Natural killer cell (primary cell): Measurements from ENCODE around the gene AREL1. TPM values are rescaled to one million over a fixed set of nuclear protein-coding genes. Genes with fewer than 3 reads are reported as not detected.

Experiments
- ATAC-seq, 3 donors: fragments of 150-1000 bp in 2 of 3; fragments of 200-7000 bp in 1 of 3; cut with Tn5 transposase; 1 replicate in 1 of 3; 2 replicates in 2 of 3; pipeline ENCODE4 v1.10.0; 2021; ENCODE audit warnings: mild to moderate bottlenecking in 2 of 3, moderate library complexity in 2 of 3
- DNase-seq, 2 donors: peaks; one replicate each; pipeline versions ENCODE4 v3.0.0 to v3.0.0-alpha.2; 2013 to 2021; ENCODE audit warnings: mixed read lengths in 1 of 2
- H3K27ac ChIP-seq: one replicate; pipeline ENCODE4 v1.5.1; 2013; ENCODE audit warnings: mild to moderate bottlenecking, low read length
- H3K27me3 ChIP-seq: one replicate; pipeline ENCODE4 v1.6.1; 2013; ENCODE audit warnings: low read length; ENCODE audit not compliant: control insufficient read depth, insufficient read depth
- H3K36me3 ChIP-seq: one replicate; pipeline ENCODE4 v1.6.1; 2013; ENCODE audit warnings: low read length; ENCODE audit not compliant: control insufficient read depth, insufficient read depth
- H3K4me1 ChIP-seq: one replicate; pipeline ENCODE4 v1.6.1; 2013; ENCODE audit warnings: low read length; ENCODE audit not compliant: control insufficient read depth, insufficient read depth
- H3K4me3 ChIP-seq: one replicate; pipeline ENCODE4 v1.5.1; 2013; ENCODE audit warnings: low read length
- H3K9me3 ChIP-seq: one replicate; pipeline ENCODE4 v1.6.1; 2013; ENCODE audit warnings: low read length; ENCODE audit not compliant: control insufficient read depth, insufficient read depth
- H3K27ac Mint-ChIP-seq, 2 donors: one replicate each; pipeline ENCODE4 v1.8.0; 2022; ENCODE audit warnings: mild to moderate bottlenecking in 2 of 2, mixed read lengths in 2 of 2, moderate library complexity in 1 of 2
- H3K27me3 Mint-ChIP-seq, 2 donors: one replicate each; pipeline ENCODE4 v1.8.0; 2022; ENCODE audit warnings: low read depth in 2 of 2, mixed read lengths in 2 of 2
- H3K36me3 Mint-ChIP-seq: one replicate; pipeline ENCODE4 v1.8.0; 2022; ENCODE audit warnings: mixed read lengths
- H3K4me1 Mint-ChIP-seq, 2 donors: one replicate each; pipeline ENCODE4 v1.8.0; 2022; ENCODE audit warnings: mixed read lengths in 2 of 2
- H3K4me3 Mint-ChIP-seq: one replicate; pipeline ENCODE4 v1.8.0; 2022; ENCODE audit warnings: mild to moderate bottlenecking, moderate library complexity, mixed read lengths
- H3K9me3 Mint-ChIP-seq, 2 donors: one replicate each; pipeline ENCODE4 v1.8.0; 2022; ENCODE audit warnings: mixed read lengths in 2 of 2
- CTCF ChIP-seq: fragments of 200-600 bp; IDR thresholded peaks from one replicate; pipeline ENCODE4 v1.8.0; 2022; ENCODE audit warnings: antibody characterized with exemption
- WGBS: methylation state at CpG from one replicate; pipeline ENCODE4 v1.1.7; 2013; ENCODE audit warnings: missing lambda C conversion rate; ENCODE audit not compliant: insufficient coverage; 5-methylcytosine and 5-hydroxymethylcytosine counted together
- intact Hi-C: fragments of 100-400 bp; cut with micrococcal nuclease; formaldehyde crosslinking; loops from one replicate; pipeline ENCODE4 v1.14.2; 2022
- total RNA-seq, 4 donors: library from RNA; stranded (reverse); fragments of 120-200 nt in 1 of 4; gene quantifications; one replicate each; pipeline versions ENCODE4 v1.2.3 to v1.2.4, GENCODE V29; 2013 to 2022

The AREL1 gene
- total RNA-seq, 3 donors from 2014 or later (not counting 1 experiment from before 2014, with no cell fraction given): 65.9 to 83.0 (median 82.3) TPM

GRCh38 chr14:74650927-74651686, 61.8 kb downstream of the AREL1 start:
- no peaks in the 10 kb centered on the region for H3K27me3 Mint-ChIP-seq
- peaks cover 20% of the 10 kb centered on the region for H3K4me1 ChIP-seq
- ATAC-seq: peak in 2 of 3 donors; percentile 46 to 57
- no peak for TF ChIP-seq CTCF
- H3K27ac Mint-ChIP-seq: peak overlapping the region; percentile 78 to 84
- peak overlapping the region; percentile 67 for H3K4me3 Mint-ChIP-seq
- no peaks in the 10 kb centered on the region for H3K27me3 ChIP-seq
- peaks cover 10% of the 10 kb centered on the region for H3K36me3 Mint-ChIP-seq
- H3K27ac ChIP-seq: peak overlapping the region; percentile 24
- H3K36me3 ChIP-seq: peaks cover 3% of the 10 kb centered on the region
- intact Hi-C loops: no loop called here
- no peak overlapping the region for H3K4me3 ChIP-seq
- DNase-seq: no peak
- H3K4me1 Mint-ChIP-seq: peaks cover 44 to 51% of the 10 kb centered on the region in 2 donors
- H3K9me3 Mint-ChIP-seq: no peaks in the 10 kb centered on the region
- H3K9me3 ChIP-seq: no peaks in the 10 kb centered on the region
- 47% methylated on average over 1 of the region's 1 CpG for WGBS

GRCh38 chr14:74649673-74650072, 63.2 kb downstream of the AREL1 start:
- intact Hi-C loops: no loop called here
- 88% methylated on average over 2 of the region's 2 CpGs for WGBS
- H3K27ac Mint-ChIP-seq: no peak overlapping the region

GRCh38 chr14:74649167-74649566, 63.7 kb downstream of the AREL1 start:
- no peaks in the 10 kb centered on the region for H3K9me3 ChIP-seq
- no peak for TF ChIP-seq CTCF
- H3K36me3 ChIP-seq: no peaks in the 10 kb centered on the region
- WGBS: 86% methylated on average over 7 of the region's 7 CpGs
- H3K36me3 Mint-ChIP-seq: no peaks in the 10 kb centered on the region
- intact Hi-C loops: no loop called here
- no peak for ATAC-seq
- no peak overlapping the region for H3K4me3 Mint-ChIP-seq
- H3K4me1 Mint-ChIP-seq: peaks cover 47 to 48% of the 10 kb centered on the region in 2 donors
- DNase-seq: no peak
- peaks cover 20% of the 10 kb centered on the region for H3K4me1 ChIP-seq
- no peak overlapping the region for H3K27ac Mint-ChIP-seq
- no peaks in the 10 kb centered on the region for H3K27me3 ChIP-seq
- no peaks in the 10 kb centered on the region for H3K9me3 Mint-ChIP-seq
- H3K4me3 ChIP-seq: no peak overlapping the region
- no peaks in the 10 kb centered on the region for H3K27me3 Mint-ChIP-seq
- H3K27ac ChIP-seq: no peak overlapping the region

More at GRCh38 chr14:74649673-74650072, 63.2 kb downstream of the AREL1 start:
- Mint-ChIP-seq H3K36me3 (no peaks in the 10 kb centered on the region), H3K4me3 (no peak overlapping the region), H3K4me1 (peaks cover 51 to 52% of the 10 kb centered on the region in 2 donors), H3K27me3 (no peaks in the 10 kb centered on the region), H3K9me3 (no peaks in the 10 kb centered on the region)
- TF ChIP-seq CTCF: no peak
- Histone ChIP-seq H3K27ac (no peak overlapping the region), H3K9me3 (no peaks in the 10 kb centered on the region), H3K36me3 (no peaks in the 10 kb centered on the region), H3K4me3 (no peak overlapping the region), H3K27me3 (no peaks in the 10 kb centered on the region), H3K4me1 (peaks cover 20% of the 10 kb centered on the region)
- no peak for DNase-seq
- ATAC-seq: no peak
